ENCODE measurements around the gene HDHD3.

The HDHD3 gene

DNA sequence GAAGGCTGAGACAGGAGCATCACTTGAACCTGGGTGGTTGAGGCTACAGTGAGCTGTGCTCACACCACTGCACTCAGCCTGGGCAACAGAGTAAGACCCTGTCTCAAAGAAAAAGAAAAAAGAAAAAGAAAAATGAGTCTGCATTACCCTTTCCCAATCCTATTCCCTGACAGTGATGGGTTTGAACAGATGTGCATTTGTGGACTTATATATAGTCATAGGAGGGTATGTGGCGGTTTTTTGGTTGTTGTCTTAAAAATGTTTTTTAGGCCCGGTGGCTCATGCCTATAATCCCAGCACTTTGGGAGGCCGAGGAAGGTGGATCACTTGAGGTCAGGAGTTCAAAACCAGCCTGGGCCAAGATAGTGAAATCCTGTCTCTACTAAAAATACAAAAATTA is 13.4 kb downstream of the HDHD3 start:
- no peak for DNase-seq

DNA sequence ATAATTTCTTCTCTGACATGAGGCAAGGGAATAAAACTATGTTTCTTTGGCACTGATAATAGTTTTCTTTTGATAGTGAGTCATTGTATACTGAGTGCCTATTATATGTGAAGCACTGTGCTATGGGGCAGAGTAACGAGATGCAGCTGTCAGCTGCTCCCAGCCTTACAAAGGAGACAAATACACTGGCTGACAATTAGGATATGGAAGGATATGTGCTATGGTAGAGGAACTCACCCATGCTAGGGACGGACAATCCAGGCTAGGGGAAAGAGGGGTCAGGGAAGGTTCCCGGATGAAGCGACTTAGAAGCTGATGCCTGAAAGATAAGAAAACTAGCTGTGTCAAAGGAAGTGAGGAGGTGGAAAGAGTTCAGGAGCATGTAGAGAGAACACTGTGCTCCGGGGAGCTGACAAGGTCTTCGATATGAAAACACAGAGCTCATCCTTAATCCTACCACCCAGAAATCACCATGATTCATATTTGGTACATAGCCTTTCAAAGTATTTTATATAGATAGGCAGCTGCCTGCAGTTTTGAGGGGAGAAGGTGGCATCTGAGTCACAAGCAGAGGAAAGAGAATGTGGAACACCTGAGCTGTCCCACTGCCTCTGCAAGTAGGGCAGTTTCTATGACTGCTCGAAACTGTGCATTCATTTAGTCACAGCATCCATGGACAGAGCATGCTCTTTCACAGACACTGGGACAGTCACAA is 15.3 kb downstream of the HDHD3 start:
- no peak for DNase-seq

DNA sequence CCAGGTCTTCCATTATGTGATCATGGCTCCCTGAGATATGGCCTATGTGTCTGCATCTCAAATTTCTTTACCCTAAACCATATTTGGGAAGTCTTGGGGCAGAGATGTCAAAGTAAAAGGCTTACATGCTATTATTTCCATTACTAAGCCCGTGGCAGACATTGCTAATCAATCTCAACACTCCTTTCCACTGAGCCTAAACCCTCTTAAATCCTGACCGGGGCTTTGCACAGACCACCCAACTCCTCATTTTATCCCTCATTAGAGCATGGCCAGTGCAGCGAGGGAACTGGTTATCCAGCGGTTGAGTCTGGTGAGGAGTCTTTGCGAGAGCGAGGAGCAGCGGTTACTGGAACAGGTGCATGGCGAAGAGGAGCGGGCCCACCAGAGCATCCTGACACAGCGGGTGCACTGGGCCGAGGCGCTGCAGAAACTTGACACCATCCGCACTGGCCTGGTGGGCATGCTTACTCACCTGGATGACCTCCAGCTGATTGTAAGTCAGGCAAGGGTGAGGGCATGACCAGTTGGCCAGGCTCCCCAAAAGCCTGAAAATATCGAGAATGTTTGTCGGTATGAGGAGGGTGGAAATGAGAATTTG is 16.4 kb downstream of the HDHD3 start:
- DNase-seq = no peak

DNA sequence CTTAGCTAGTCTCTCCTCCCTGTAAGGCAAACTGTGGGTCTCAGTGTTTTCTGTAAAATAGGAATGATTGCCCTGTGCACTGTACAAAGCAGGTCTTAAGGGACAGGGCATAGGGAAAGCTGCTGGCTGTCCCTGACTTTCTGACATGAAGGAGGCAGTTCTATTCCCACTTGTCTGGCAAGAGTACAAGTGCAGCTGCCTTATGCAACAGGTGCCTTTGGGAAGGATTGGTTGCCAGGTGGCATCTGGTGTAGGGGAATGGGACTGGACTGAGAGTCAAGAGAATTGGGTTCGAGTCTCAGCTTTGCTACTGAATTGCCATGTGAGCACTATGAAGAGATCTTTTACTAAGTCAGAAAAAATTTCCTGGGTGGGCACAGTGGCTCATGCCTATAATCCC is 17.4 kb downstream of the HDHD3 start:
- DNase-seq = no peak

DNA sequence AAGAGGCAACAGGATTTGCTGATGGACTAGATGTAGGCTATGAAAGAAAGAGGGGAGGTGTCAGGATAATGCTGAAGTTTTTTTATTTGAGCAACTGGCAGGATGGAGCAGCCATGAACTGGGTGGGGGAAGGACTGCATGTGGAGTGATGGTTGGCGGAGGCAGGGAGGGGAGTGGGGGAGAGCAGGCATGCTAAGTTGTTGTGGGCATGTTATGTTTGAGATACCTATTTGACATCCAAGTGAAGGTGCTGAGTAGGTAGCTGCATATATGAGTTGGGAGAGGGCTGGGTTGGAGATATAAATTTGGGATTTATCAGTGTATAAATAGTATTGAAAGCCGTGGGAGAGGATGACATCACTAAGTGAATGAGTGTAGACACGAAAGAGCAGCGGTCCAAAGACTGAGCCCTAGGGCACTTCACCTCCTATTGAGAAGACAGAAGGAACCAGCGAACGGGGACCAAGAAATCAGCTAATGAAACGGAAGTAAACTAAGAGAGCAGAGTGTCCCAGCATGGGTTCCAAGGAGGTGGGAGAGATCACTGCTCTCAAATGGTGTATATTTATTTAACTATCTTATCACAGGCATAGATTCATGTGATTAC is 20.0 kb downstream of the HDHD3 start:
- no peak for DNase-seq

DNA sequence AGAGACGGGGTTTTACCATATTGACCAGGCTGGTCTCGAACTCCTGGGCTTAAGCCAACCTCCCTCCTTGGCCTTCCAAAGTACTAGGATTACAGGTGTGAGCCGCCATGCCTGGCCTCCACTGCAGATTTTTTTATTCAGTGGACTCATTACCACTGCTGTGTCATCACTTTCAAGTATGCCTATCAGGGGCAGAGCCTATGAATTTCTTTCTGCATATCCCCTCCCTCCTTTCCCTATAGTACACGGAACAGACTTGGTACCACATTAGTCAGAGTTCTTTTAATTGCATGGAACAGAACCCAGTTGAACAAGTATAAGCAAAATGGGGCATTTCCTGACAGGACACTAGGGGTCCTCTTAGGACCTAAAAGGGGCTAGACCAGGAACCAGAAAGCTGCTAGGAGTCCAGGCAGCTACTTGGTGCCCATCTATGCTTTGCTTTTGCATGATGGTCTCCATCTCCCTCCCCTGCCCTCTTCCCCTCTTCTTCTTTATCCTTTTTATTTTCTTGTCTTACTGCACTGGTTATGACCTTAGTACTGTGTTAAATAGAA is 21.7 kb downstream of the HDHD3 start:
- peak in 1 of 4 experiments; percentile 13 for DNase-seq

DNA sequence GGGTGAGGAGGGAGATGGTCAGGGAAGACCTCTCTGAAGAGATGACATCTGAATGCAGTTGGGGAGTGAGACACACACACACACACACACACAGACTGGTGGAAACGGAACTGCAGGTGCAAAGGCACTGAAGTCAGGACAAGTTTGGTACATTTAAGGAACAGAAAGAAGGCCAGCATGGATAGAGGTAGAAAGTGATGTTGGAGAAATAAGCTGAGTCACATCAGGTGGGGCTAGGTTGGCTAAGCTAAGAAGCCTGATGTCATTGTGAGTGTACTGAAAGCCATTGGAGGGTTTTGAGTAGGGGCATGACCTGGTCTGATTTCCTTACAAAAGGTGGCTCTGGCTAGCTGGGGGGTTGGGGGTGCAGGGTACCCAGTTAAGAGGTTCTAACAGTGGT is 24.4 kb downstream of the HDHD3 start:
- DNase-seq = no peak

DNA sequence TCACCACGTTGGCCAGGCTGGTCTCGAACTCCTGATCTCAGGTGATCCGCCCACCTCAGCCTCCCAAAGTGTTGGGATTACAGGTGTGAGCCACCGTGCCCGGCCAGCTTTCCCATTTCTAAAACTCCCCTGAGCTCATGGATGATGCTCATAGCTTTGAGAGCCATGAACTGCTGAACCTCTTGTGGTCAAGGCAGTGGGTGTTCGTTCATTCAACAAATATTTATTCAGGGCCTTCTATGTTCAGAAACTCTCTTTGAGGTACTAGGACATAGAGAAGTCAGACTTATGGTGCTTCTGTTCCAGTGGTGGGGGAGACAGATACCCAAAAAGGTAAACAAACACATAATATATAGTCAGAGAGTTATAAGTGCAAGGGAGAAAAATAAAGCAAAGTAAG is 24.8 kb downstream of the HDHD3 start:
- no peak for DNase-seq

DNA sequence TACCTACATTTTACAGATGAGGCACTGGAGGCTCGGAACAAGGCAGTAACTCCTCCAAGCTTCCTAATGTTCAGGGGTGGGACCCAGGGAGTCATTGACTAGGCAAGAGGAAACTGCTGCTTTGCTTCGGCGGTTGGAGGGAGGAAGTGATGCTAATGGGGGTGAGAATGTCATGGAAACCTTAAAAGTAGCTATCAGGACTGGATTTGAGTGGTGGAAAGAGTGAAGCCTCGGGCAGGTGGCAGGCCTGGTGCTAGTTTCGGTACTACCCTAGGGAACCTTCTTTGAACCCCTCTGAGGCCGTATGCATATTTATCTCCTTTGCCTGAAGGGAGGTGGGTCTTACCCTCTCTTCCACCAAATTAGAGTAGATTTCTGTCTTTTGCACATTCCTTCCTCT is 25.8 kb downstream of the HDHD3 start:
- DNase-seq = peak; percentile 61 to 73 (median 68)

DNA sequence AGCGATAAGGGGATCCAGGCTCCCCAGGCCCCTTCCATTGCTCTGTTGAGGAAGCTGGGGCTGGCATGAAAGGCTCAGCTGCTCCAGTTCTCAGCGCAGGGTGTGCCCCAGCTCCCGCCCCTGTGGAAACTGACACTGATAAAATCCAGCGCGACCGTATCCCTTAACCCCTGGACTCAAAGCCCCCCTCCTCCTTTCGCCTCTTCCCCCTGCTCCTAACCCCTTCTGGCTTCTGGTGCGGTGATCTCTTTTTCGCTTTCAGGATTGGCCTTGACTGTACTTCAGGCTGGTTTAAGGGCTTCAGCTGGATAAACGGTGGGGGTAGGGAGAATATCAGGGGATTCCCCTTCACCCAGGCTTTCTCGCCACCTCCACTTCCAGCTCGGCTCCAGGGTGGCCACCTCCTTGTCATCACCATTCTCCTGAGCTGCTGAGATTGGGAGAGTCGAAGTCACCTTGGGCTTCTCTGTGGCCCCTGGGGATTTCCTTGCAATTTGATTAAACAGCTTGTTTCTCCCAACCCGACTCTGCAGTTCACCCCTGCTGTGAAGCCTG is 26.6 kb downstream of the HDHD3 start:
- peak in 2 of 4 experiments; percentile 20 to 28 for DNase-seq

DNA sequence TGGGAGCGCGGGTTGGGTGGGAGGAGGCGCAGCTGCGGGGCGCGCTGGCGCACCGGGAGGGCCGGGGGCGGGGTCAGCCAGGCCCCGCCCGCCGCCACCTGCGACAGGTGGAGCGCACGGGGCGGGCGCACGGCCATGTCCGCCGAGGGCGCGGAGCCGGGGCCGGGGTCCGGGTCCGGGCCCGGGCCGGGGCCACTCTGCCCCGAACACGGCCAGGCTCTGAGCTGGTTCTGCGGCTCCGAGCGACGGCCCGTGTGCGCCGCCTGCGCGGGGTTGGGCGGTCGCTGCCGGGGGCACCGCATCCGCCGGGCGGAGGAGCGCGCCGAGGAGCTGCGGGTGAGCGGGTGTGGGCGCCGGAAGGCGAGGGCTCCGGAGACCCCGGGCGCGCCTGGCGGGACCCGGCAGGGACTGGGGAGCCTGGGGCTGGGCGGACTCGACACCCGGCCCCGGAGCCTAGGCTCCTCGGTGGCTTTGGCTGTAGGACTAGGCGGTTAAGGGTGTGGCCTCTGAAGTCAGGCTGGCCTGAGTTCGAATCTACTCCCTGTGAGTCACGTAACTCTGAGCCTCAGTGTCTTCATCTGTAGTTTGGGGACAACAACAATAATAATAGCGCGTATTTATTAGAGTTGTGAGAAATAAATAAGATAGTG is 27.2 kb downstream of the HDHD3 start, which contains the start of gene BSPRY:
BSPRY (plus strand) TSS at position 97 of the 650 bp plus-strand sequence; CDS start at position 136, 39 bp downstream.
- peak in 2 of 4 experiments; percentile 24 to 36 for DNase-seq

DNA sequence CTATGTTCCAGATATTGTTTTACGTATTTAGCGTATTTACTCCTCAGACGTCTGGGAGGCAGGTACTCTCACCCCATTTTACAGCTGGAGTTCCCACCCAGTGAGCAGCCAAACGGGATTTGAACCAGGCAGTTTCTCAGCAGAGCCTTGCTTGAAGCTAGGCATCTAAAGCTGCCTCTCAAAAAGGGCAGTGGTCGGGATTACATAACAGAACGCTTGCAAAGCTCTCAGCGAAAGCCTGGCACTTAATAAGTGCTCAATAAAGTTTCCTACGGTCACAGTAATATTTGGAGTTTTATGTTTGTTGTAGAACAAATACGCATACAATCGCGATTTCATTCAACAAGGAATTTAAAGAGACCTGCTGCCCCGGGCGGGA is 27.7 kb downstream of the HDHD3 start:
- DNase-seq = no peak

DNA sequence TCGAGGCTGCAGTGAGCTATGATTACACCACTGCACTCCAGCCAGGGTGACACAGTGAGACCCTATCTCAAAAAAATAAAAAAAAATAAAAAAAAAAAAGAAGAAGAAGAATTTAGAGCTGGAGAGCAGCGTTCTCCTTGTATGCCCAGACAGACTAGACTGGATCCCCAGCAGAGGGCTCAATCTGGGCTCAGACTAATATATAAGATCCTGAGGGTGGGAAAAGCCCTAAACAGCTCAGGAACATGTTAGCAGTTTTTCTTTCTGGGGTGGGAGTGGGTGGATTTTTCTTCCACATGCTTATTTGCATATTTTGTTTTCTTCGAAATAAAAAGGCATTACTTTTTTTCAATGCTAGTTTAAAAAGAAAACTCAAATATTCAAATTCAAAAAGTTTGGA is 28.3 kb downstream of the HDHD3 start:
- DNase-seq = no peak

DNA sequence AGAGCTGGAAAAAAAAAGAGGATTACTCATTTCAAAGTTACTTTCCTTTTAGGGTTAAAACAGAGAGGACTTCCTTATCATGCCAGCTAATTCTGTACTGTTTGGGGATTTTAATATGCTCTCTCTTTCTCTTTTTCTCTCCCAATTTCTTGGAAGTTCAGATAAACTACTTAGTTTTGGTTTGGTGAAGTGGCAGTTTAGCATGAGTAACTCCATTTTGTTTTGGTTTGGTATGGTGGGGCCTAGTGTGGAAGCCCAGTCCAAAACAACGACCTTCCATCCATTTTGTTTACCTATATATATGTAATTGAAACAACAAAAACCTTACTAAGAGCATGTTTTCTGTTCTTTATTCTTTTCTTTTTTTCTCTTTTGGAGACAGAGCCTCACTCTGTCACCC is 31.1 kb downstream of the HDHD3 start:
- no peak for DNase-seq

DNA sequence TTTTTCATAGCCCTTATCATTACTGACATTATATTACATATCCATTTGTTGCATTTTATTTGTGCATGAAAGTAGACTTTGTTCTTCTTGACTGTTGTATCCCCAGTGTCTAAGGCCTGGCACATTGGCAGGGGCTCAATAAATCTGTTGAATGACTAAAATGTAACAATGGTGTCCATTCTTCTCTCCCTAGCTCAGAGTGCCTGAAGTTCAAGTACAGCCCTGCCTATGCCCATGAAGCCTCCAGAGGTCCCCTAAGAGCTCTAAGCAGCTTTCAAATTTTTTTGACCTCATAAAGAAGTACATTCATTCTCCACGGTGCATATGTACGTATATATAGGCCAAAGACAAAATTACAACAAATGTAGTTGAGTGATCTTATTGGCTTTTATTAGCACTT is 31.6 kb downstream of the HDHD3 start:
- DNase-seq = no peak

DNA sequence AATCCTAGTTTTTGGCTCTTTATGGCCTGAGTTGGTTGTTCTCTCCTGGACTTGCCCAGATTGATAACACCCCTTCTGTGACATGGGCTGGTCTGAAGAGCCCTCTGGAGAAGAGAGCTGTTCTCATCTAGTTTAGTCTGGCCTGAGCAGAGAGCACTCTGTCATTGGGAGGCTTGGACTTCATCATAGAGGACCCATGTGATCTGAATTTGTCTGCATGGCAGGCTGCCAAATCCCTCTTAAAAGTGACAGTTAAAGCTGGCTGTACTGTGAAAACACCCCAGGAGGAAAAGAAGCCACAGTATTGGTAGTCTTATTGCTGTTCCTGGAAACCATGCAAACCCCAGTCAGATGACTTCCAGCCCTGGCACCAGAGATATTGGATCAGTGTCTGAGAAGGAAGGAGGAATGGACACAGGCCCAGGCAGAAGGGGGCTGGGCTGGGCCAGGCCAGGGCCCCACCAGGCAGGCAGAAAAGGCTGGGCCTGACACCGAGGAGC is 33.0 kb downstream of the HDHD3 start:
- peak; percentile 57 to 84 (median 68) for DNase-seq

DNA sequence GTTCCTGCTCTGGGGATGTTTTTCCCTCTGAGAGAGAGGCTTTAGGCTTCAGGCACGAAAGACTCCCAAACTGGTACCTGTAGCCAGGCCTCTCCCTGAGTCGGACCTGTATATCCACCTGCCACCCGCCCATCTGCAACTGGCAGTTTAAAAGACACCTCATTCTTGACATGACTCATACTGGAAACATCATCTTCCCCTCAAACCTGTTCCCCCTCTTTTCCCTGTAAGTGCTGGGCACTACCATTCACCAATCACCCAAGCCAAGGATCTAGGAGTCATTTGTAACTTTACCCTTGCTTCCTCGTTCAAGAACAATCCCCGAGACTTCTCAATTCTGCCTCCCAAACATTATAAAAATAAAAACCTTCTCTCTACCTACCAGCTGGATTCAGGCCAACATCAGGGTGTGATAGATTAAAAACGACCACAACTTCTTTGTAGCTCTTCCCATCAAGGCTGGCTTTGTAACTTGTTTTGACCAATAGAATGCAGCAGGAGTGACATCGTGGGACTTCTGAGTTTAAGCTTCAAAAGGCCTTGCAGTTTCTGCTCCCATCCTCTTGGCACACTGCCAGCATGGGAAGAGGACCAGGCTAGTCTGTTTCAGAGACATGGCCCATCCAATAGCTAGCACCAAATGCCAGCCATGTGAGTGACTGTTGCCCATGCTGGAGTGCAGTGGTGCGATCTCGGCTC is 34.9 kb downstream of the HDHD3 start:
- DNase-seq = peak in 1 of 4 experiments; percentile 8

DNA sequence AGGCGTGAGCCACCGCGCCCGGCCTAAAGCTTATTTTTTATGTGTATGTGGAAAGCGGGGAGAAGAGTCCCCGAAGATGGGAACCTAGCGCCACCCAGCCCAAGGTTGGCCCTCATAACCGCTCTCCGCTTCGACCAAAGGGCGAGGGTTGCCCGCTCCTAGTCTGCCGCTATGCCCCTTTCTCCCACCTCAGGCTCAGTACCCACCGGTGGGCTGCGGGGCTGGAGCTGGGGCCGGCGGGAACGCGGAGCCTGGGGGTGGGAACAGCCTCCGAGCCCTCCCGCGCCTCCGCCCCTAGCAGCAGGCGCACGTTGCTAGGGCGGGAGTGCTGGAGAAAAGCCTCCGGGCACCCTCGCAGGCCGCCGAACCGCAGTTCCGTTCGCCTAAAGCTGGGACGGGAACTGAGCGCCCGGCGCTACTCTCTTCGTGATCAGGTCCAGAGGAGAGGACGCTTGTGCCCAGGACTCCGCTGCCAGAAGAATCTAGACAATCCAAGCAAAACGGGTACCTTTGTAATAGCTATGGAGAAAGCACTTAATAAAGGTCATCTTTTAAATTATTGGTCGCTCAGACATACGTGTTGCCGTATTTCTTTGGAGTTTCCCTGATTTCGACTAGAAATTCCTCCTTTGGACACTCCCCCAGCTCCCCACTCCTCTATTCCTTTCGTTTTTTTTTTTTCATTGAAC is 36.6 kb downstream of the HDHD3 start, which contains the start of gene WDR31:
WDR31 (minus strand) TSS at position 265 of the 689 bp plus-strand sequence. CDS start 8,253 bp downstream, outside the sequence.
- DNase-seq = peak; percentile 90 to 94 (median 92)

DNA sequence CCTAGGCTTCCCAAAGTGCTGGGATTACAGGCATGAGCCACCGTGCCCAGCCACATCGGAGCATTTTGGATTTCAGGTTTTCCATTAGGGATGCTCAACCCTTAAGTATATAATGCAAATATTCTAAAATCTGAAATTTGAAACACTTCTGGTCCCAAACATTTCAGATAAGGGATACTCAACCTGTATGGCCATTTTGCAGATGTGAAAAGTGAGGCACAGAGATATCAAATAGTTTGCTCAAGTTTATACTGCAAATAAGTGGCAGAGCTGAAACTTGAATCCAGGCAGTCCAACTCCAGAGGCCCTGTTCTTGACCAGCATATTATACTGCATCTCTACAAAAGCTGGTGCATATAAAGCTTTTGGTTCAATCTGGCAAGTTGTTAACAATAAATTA is 39.1 kb downstream of the HDHD3 start:
- no peak for DNase-seq

DNA sequence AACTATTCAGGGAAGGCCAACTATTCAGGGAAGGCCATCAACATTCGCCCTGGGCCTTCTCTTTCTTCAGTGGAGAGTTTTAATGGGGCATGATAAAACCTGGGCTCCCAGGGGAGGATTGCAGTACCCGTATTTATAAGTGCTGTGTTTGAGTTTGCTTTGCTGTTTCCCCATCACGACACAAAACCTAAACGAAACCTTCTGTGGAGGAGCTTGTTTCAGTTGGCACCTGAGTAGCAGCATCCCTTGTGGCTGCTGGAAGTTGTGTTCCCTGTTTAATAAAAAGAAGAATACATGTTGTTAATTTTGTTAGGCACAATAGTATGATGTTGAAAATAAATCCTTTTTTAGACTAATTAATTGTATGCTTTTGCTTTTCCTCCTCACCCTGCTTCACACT is 45.0 kb downstream of the HDHD3 start:
- DNase-seq = no peak
